ENCODE results near the gene BCAR3. TPM values are rescaled to one million over a fixed set of nuclear protein-coding genes. Genes with fewer than 3 reads are reported as not detected.

The BCAR3 gene
- 24.2 and 35.1 TPM in 2 replicates for total RNA-seq

DNA sequence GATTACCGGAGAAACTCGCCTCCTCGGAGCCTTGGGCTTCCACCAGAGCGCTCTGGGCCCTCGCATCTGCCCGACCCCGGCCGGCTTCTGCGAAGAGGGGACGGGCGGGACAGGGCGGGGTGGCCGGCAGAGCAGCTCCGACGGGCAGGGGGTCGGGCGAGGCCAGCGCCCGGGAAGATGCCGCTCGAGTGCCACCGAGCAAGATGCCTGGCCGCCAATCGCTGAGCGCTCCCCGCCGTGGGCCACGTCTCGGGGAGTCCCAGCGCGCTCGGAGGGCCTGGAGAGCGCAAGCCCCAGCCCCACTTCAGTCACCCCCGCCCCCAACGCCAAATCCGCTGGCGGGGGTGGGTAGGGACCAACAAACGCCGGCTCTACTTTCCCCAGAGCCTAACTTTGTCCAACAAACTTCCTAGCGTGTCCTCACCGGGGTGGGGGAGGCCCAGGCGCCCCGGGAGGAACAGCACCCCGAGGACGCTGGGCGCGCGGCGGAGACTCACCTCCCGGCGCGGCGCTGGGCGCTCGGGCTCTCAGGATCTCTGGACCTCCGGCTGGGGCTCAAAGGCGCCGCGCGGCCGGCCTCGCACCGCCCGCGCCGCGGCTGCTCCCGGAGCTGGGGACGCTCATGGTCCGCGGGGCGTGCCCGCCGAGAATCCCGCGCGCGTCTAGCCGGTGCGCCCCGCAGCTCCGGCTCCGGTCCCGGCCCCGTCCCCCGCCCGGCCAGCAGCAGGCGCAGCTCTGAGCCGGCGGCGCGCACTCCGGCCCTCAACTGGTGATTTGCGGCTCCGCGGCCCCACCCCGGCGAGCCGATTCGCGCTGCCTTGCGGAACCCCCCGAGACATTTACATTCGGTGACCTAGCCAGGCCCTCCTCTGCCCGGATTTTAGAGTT is at the start of gene BCAR3:
Gene BCAR3, minus strand, starts transcription at position 737 of the 888 bp plus-strand sequence. CDS start 6,907 bp downstream, outside the sequence.

Other genes starting within 250 kb of the BCAR3 start
- 10.5 and 22.0 TPM in 2 replicates for gene FNBP1L, start 233.7 kb downstream of the BCAR3 start, total RNA-seq
- gene DNTTIP2, start 197.4 kb upstream of the BCAR3 start, total RNA-seq: 32.7 and 38.3 TPM in 2 replicates
- 18.3 and 25.3 TPM in 2 replicates for gene GCLM, start 227.6 kb upstream of the BCAR3 start, total RNA-seq

Measured in regular cardiac myocyte (primary cell).